Transverse colon (tissue), 3 donors: Measurements from ENCODE around the gene SPTA1.

ENCODE experiments used
- EP300 ChIP-seq: sonication (generic); formaldehyde crosslinking; IDR thresholded peaks from one replicate; pipeline ENCODE4 v1.6.1; 2017; ENCODE audit warnings: antibody characterized with exemption, low read depth
- POLR2A ChIP-seq: fragments of 450-650 bp; IDR thresholded peaks from one replicate; pipeline ENCODE4 v1.6.1; 2016; ENCODE audit warnings: antibody characterized with exemption, mild to moderate bottlenecking, moderate library complexity
- TF ChIP-seq, protein P1 (sequence below), 5 experiments: fragments of 200-600 bp in 3 of 5; fragments of 450-650 bp in 2 of 5; sonication (generic) in 3 of 5; IDR thresholded peaks; 1 replicate in 2 of 5; 2 replicates in 3 of 5; pipeline ENCODE4 v1.5.1; 2016 to 2017; ENCODE audit warnings: antibody characterized with exemption in 5 of 5, inconsistent platforms in 3 of 5, mild to moderate bottlenecking in 2 of 5, moderate library complexity in 1 of 5

DNA sequence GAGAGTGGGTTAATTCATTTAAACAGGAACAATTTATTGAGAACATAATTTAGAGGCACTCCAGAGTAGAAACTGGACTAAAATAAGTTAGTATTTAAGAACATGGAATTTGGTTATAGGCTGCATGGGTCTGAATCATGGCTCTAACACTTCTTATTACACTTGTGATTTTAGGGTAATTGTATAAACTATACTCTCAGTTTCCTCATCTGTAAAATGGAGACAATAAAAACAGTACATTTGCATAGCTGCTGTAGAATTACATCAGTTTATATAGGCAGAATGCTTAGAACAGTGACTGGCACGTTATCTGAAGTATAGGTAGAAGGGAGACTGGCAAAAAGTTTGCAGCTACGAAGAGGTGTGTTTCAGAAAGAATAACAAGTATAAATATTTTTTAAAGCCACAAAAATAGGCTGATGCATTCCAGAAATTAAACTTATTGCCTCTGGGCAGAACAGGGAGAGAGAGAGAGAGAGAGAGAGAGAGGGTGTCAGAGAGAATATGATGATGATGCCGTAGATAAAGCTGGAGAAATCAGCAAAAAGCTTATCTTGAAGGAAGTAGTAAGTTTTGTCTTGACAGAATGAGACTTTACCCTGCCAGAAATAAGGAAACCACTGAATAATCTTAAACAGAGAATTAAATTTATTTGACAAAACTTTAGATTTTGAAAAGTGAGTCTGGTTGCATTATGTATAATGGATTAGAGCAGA is 42.2 kb upstream of the SPTA1 start:
- TF ChIP-seq, protein P1, sequence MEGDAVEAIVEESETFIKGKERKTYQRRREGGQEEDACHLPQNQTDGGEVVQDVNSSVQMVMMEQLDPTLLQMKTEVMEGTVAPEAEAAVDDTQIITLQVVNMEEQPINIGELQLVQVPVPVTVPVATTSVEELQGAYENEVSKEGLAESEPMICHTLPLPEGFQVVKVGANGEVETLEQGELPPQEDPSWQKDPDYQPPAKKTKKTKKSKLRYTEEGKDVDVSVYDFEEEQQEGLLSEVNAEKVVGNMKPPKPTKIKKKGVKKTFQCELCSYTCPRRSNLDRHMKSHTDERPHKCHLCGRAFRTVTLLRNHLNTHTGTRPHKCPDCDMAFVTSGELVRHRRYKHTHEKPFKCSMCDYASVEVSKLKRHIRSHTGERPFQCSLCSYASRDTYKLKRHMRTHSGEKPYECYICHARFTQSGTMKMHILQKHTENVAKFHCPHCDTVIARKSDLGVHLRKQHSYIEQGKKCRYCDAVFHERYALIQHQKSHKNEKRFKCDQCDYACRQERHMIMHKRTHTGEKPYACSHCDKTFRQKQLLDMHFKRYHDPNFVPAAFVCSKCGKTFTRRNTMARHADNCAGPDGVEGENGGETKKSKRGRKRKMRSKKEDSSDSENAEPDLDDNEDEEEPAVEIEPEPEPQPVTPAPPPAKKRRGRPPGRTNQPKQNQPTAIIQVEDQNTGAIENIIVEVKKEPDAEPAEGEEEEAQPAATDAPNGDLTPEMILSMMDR (IDR thresholded peaks at IDR 0.05), result no peak
- TF ChIP-seq POLR2A (no peak), EP300 (no peak)
